OCI-LY7 (cell line): Measurements from ENCODE around the gene ZNF669.

Source experiments
- EZH2phosphoT487 ChIP-seq: fragments of 200-600 bp; sonication (generic); IDR thresholded peaks from 2 replicates; pipeline ENCODE4 v1.6.1; 2018; ENCODE audit warnings: low read depth, borderline replicate concordance, mild to moderate bottlenecking, mixed run types, antibody characterized with exemption, low read length, moderate library complexity, mixed read lengths
- TF ChIP-seq, protein P1 (sequence below): fragments of 200-600 bp; sonication (generic); conservative IDR thresholded peaks from 2 replicates; pipeline ENCODE4 v1.5.1; 2014; ENCODE audit warnings: mild to moderate bottlenecking, antibody characterized with exemption, low read length, moderate library complexity, mixed read lengths

- TF ChIP-seq, protein P1, sequence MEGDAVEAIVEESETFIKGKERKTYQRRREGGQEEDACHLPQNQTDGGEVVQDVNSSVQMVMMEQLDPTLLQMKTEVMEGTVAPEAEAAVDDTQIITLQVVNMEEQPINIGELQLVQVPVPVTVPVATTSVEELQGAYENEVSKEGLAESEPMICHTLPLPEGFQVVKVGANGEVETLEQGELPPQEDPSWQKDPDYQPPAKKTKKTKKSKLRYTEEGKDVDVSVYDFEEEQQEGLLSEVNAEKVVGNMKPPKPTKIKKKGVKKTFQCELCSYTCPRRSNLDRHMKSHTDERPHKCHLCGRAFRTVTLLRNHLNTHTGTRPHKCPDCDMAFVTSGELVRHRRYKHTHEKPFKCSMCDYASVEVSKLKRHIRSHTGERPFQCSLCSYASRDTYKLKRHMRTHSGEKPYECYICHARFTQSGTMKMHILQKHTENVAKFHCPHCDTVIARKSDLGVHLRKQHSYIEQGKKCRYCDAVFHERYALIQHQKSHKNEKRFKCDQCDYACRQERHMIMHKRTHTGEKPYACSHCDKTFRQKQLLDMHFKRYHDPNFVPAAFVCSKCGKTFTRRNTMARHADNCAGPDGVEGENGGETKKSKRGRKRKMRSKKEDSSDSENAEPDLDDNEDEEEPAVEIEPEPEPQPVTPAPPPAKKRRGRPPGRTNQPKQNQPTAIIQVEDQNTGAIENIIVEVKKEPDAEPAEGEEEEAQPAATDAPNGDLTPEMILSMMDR = no peak
- no peak for TF ChIP-seq EZH2phosphoT487
These were observed 15.2 kb downstream of the ZNF669 start for GRCh38 chr1:247088967-247089366.
